Heart right ventricle (tissue), 16 donors: ENCODE data around the gene CRIP2. TPM values are rescaled to one million over a fixed set of nuclear protein-coding genes. Genes with fewer than 3 reads are reported as not detected.

ENCODE experiments used
- ATAC-seq, 8 donors: fragments of 200-7000 bp; cut with Tn5 transposase; one replicate each; pipeline ENCODE4 v1.9.1; 2020; ENCODE audit warnings: mild to moderate bottlenecking in 8 of 8, moderate library complexity in 8 of 8, moderate number of reproducible peaks in 1 of 8
- DNase-seq, 2 donors: peaks; one replicate each; pipeline ENCODE4 v3.0.0-alpha.2; 2020
- H3K27ac ChIP-seq, 10 donors: fragments of 200-600 bp; sonication (generic) in 2 of 10; one replicate each; pipeline versions ENCODE4 v1.5.0 to v1.8.0; 2020 to 2022; ENCODE audit warnings: mild to moderate bottlenecking in 3 of 10
- H3K27me3 ChIP-seq, 7 donors: fragments of 200-600 bp; one replicate each; pipeline ENCODE4 v1.8.0; 2021 to 2022; ENCODE audit warnings: mild to moderate bottlenecking in 2 of 7
- H3K36me3 ChIP-seq, 9 donors: fragments of 200-600 bp; sonication (generic) in 1 of 9; one replicate each; pipeline versions ENCODE4 v1.5.0 to v1.8.0; 2020 to 2022; ENCODE audit warnings: mild to moderate bottlenecking in 2 of 9
- H3K4me1 ChIP-seq, 9 donors: fragments of 200-600 bp; sonication (generic) in 1 of 9; one replicate each; pipeline versions ENCODE4 v1.5.0 to v1.8.0; 2020 to 2022; ENCODE audit warnings: mild to moderate bottlenecking in 4 of 9
- H3K4me3 ChIP-seq, 10 donors: fragments of 200-600 bp; sonication (generic) in 2 of 10; one replicate each; pipeline versions ENCODE4 v1.5.0 to v1.8.0; 2020 to 2022; ENCODE audit warnings: mild to moderate bottlenecking in 7 of 10, moderate library complexity in 2 of 10
- H3K9me3 ChIP-seq, 11 donors: fragments of 200-600 bp in 10 of 11; sonication (generic) in 2 of 11; one replicate each; pipeline versions ENCODE4 v1.5.0 to v1.8.0; 2013 to 2022; ENCODE audit warnings: mild to moderate bottlenecking in 2 of 11, control low read depth in 1 of 11, moderate library complexity in 1 of 11
- WGBS, 2 donors: extraction: QIAGEN DNeasy Blood & Tissue Kit; methylation state at CpG; one replicate each; pipeline ENCODE4 v1.1.7; 2013; ENCODE audit warnings: inconsistent platforms in 1 of 2; 5-methylcytosine and 5-hydroxymethylcytosine counted together
- intact Hi-C, 10 donors: fragments of 100-400 bp; cut with DNase I; formaldehyde crosslinking; loops; one replicate each; pipeline versions ENCODE4 v1.11.1 to v1.14.2; 2022
- polyA plus RNA-seq, 2 donors: library from polyadenylated mRNA; stranded (reverse); fragments of 200-250 nt; gene quantifications; one replicate each; pipeline ENCODE4 v1.2.3, GENCODE V29; 2013
- total RNA-seq, 10 donors: library from RNA; stranded (reverse); fragmentation: NEBNext Ultra II Directional in 3 of 10; extraction: Animal tissue kit (Norgen Biotek cat#: 25700) in 3 of 10; gene quantifications; one replicate each; pipeline versions ENCODE4 v1.2.1 to v1.2.4, GENCODE V29; 2021 to 2023
- TF ChIP-seq, protein P1 (sequence below), 9 donors: fragments of 200-600 bp; sonication (generic) in 2 of 9; IDR thresholded peaks; one replicate each; pipeline versions ENCODE4 v1.5.0 to v1.8.0; 2021 to 2022; ENCODE audit warnings: antibody characterized with exemption in 9 of 9, mild to moderate bottlenecking in 5 of 9, moderate library complexity in 1 of 9
- donor health status: Arrhythmogenic right ventricular cardiomyopathy.
- donor health status: ischemic (EF 13 %, LVEDD 7.1; RV severe dilation, severe dysfunction).
- donor health status: healthy with polysubstance abuse.
- donor health status: DM: no; HTN: yes; CAD: no.
- donor health status: DM: no; HTN: no; CAD: no.
- donor health status: ischemic (EF 25% LVEDD 6.9; RV normal size, moderate dysfunction).
- donor health status: ischemic (EF 25% LVEDD 5.7; RV mildly dilated, moderate dysfunction).
- donor health status: healthy.
- donor health status: DM: yes; HTN: yes; CAD: no.
- donor health status: Ischemic cardiomyopathy.
- donor health status: ischemic (EF 35%, LVEDD 5.7; RV mildly dilated, moderate dysfunction).
- donor health status: nonischemic (EF 11% LVEDD 7.7; RV severe dilation, severe dysfunction).
- donor health status: DM: yes; HTN: yes; CAD: no.
- donor health status: PGD.
- donor health status: ischemic (EF 29% LVEDD 5.4; RV normal size, mild dysfunction).
- donor health status: nonischemic (EF 23%, LVEDD 6.1; RV moderate dilation, normal function).

The CRIP2 gene
- total and polyA plus RNA-seq, 12 donors: 731 to 1,223 (median 927) TPM

DNA sequence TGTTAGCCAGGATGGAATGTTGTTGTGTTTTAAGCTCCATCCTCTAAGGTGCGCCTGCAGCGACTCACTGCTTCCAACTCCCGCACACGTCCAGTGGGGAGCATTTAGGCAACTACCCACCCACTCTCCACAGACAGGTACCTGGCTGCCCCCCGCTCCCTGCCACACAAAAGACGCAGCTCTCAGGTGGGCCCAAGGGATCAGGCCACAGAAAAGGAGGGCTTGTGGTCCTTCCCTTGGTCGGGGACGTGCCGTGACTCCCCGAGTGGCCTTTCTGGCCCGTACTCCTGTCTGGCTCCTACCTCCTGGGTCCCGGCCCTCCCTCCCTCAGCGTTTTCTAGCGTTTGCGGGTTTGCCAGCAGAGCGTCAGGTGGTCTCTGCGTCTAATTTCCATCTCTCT lies 32.6 kb downstream of the CRIP2 start:
- Histone ChIP-seq H3K27ac (no peak overlapping the region), H3K36me3 (no peaks in the 10 kb centered on the region), H3K4me1 (no peaks in the 10 kb centered on the region), H3K9me3 (no peaks in the 10 kb centered on the region), H3K4me3 (no peak overlapping the region), H3K27me3 (peaks cover 0 to 46% (median 31%) of the 10 kb centered on the region in 7 donors)
- ATAC-seq (no peak), DNase-seq (no peak)
- 78 to 81% methylated on average over 17 of the region's 17 CpGs for WGBS, 2 donors
- intact Hi-C loops: no loop called here
- TF ChIP-seq, protein P1, sequence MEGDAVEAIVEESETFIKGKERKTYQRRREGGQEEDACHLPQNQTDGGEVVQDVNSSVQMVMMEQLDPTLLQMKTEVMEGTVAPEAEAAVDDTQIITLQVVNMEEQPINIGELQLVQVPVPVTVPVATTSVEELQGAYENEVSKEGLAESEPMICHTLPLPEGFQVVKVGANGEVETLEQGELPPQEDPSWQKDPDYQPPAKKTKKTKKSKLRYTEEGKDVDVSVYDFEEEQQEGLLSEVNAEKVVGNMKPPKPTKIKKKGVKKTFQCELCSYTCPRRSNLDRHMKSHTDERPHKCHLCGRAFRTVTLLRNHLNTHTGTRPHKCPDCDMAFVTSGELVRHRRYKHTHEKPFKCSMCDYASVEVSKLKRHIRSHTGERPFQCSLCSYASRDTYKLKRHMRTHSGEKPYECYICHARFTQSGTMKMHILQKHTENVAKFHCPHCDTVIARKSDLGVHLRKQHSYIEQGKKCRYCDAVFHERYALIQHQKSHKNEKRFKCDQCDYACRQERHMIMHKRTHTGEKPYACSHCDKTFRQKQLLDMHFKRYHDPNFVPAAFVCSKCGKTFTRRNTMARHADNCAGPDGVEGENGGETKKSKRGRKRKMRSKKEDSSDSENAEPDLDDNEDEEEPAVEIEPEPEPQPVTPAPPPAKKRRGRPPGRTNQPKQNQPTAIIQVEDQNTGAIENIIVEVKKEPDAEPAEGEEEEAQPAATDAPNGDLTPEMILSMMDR (IDR thresholded peaks at IDR 0.05): no peak

DNA sequence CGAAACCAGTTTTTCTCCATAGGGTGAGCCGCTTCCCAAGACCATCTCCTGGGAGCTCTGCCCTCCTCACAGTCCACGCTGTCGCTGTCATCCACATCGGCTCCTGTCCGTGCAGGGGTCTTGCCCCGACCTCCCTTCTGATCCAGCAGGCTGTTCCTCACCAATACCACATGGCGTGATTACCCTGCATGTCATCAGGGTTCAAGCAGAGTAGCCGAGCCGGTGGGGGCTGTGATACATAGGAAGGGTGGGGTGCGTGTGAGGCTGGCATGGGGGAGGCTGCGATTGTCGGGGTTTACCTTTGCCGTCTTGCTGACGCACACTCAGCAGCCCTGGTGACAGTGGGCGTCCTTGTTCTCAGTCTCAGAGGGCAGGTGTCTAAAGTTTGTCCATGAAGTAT lies 33.4 kb downstream of the CRIP2 start:
- Histone ChIP-seq H3K27ac (no peak overlapping the region), H3K4me3 (no peak overlapping the region), H3K4me1 (no peaks in the 10 kb centered on the region), H3K36me3 (no peaks in the 10 kb centered on the region), H3K27me3 (peaks cover 0 to 54% (median 39%) of the 10 kb centered on the region in 7 donors), H3K9me3 (no peaks in the 10 kb centered on the region)
- 75 to 80% methylated on average over 16 of the region's 16 CpGs for WGBS, 2 donors
- no peak for DNase-seq
- ATAC-seq: no peak
- intact Hi-C loops: no loop called here
- TF ChIP-seq, protein P1 (IDR thresholded peaks at IDR 0.05): no peak

DNA sequence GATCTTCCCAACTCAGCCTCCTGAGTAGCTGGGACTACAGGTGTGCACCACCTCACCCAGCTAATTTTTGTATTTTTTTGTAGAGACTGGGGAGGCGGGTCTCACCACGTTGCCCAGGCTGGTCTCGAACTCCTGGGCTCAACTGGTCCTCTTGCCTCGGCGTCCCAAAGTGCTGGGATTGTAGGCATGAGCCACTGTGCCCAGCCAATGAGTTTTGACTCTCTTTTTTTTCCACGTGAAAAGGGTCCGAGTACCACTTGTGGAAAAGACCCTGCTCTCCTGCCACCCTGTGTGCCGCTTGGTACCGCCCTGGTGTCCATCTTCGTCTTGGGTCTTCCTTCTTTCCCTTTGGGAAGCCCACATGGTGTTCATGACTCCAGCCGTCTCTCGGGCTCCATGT lies 34.0 kb downstream of the CRIP2 start:
- no peak overlapping the region for H3K4me3 ChIP-seq
- WGBS, 2 donors: 87% methylated on average over 12 of the region's 12 CpGs
- TF ChIP-seq, protein P1 (IDR thresholded peaks at IDR 0.05): no peak
- H3K36me3 ChIP-seq: no peaks in the 10 kb centered on the region
- no peak for DNase-seq
- H3K27ac ChIP-seq: no peak overlapping the region
- no peaks in the 10 kb centered on the region for H3K4me1 ChIP-seq
- peaks cover 0 to 56% (median 42%) of the 10 kb centered on the region in 7 donors for H3K27me3 ChIP-seq
- no peaks in the 10 kb centered on the region for H3K9me3 ChIP-seq
- ATAC-seq: no peak
- intact Hi-C loops: no loop called here

DNA sequence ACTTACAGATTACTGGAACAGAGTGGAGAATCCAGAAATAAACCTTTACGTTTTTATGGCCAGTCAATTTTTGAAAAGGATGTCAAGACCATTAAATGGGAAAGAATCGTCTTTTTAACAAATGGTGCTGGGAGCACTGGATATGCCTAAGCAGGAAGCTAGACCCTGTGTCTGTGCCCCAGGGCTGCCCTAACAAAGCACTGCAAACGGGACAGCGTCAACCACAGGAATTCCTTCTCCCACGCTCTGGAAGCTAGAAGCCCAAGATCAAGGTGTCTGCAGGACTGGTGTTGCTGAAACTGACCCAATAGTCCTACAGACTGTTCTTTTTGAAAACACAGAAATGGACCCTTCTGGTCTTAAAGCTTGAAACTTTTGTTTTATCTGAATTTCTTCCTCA lies 42.5 kb downstream of the CRIP2 start:
- 39 to 48% methylated on average over 5 of the region's 5 CpGs for WGBS, 2 donors
- intact Hi-C loops: no loop called here
- Histone ChIP-seq H3K27ac (no peak overlapping the region), H3K4me1 (no peaks in the 10 kb centered on the region), H3K9me3 (no peaks in the 10 kb centered on the region), H3K27me3 (peaks cover 0 to 37% (median 26%) of the 10 kb centered on the region in 7 donors), H3K4me3 (no peak overlapping the region), H3K36me3 (no peaks in the 10 kb centered on the region)
- no peak for ATAC-seq
- DNase-seq: no peak
- TF ChIP-seq, protein P1 (IDR thresholded peaks at IDR 0.05): no peak
